ENCODE data around the gene FAM8A1.
"Not testable (repeated sequence)": the region's sequence is repeated elsewhere in the genome, so short reads cannot be mapped to it uniquely, and the experiment has no call there.

FAM8A1 gene, protein sequence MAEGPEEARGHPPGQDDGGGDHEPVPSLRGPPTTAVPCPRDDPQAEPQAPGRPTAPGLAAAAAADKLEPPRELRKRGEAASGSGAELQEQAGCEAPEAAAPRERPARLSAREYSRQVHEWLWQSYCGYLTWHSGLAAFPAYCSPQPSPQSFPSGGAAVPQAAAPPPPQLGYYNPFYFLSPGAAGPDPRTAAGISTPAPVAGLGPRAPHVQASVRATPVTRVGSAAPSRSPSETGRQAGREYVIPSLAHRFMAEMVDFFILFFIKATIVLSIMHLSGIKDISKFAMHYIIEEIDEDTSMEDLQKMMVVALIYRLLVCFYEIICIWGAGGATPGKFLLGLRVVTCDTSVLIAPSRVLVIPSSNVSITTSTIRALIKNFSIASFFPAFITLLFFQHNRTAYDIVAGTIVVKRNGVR

DNA sequence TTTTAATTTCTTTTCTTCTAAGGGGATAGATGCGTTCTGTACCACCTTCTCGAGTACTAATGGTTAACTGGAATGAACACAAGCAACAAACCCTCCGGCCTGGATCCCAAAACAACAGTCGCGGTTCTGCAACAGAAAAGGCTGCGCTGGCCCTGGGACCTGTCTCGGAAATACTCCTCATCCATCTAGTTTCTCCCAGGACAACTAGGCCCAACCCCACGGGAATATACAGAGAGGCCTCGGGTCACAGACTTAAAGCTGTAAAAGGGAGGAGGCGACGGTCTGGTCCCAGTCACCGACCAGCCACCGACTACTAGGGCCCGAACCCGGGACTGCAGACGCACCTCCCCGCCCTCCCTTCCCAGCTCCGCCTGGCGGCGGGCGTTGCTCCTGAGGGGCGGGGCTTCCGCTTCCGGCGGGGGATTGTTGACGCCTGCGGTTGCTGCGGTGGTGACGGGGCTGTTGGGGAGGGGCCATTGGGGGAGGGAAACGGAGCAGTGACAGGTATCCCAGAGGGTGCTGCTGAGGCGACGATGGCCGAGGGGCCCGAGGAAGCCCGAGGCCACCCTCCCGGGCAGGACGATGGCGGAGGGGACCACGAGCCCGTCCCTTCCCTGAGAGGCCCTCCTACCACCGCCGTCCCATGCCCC is at the start of gene FAM8A1:
TSS of gene FAM8A1 (plus strand) at position 426 of the 650 bp plus-strand sequence. CDS start at position 534, 108 bp downstream.
- peak; percentile 92 for DNase-seq (ENCODE audit: low spot score)

DNA sequence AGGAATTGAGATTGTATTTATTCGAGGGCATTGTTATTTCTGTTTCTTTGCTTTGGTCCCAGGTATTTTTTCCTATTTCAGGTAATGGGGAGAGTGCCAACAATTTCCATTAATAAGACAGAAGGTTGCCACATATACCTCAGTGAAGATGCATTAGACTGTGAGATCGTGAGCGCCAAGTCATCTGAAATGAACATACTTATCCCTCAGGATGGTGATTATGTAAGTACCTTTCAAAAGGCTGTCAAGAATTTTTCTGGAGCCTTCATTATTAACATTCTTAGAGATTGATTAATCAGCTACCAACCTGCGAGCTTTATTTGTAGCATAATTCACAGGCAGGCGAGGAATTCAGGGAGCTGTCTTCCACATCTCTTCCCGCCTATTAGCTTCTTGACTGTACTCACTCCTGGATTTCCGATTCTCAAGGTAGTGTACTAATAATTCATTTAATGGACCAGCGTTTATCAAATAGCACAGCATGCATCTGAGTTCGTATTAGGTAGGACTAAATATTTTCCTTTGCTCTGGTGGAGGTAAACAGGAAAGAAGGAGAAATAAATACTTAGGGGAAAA is 48.6 kb upstream of the FAM8A1 start:
- no peak for DNase-seq (ENCODE audit: low spot score)

DNA sequence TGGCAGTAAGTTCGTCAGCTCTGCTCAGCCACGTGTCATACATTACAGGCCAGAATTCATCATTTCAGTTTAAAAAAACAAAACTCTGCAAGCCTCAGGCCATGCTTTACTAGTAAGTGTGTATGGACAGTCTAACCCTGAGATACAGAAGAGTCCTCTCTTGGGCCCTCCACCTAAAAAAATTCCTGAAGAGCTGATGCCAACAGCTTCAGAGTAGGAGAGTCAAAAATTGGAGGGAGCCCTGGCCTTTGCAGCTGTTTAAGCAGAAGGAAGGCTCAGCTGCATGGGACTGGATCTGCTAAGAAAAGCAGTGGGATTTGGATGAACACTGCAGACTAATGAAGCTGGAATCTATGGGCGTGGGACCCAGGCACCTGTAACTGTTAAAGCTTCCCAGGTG is 47.2 kb upstream of the FAM8A1 start:
- DNase-seq (ENCODE audit: low spot score), result no peak

DNA sequence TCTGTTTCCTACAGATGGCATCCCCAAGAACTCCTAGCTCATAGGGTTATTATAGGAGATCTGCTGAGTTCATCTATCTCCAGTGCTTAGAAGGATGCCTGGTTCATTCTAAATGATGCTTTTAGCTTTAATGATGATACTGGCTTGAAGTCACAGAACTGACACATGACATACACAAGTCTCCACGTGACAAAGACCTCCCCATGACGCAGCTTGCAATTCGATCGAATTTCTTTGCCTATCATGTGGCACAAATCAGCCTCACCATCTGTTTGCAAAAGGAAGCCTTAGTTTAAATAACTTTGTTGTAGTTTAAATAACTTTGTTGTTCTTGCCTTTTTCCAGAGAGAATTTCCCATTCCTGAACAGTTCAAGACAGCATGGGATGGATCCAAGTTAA is 44.1 kb upstream of the FAM8A1 start:
- no peak for DNase-seq (ENCODE audit: low spot score)

DNA sequence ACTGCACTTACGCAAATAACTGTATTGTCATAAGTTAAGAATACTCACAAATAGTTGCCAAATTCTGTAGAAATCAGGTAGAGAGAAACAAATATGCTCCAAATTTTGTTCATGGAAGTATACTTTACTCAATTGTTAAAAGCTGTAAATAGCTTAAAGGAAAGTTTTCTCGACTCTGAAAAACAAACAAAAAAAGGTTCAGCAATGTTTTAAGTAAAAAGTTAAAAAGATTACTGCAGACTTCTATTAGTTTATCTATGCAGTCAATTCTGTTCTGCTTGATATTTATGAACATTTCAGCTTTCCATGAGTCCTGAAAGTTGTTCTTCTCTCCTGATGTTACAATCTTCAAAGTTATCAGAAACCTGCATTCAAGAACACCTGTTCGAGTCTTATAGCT is 37.5 kb upstream of the FAM8A1 start:
- DNase-seq (ENCODE audit: low spot score), result no peak

DNA sequence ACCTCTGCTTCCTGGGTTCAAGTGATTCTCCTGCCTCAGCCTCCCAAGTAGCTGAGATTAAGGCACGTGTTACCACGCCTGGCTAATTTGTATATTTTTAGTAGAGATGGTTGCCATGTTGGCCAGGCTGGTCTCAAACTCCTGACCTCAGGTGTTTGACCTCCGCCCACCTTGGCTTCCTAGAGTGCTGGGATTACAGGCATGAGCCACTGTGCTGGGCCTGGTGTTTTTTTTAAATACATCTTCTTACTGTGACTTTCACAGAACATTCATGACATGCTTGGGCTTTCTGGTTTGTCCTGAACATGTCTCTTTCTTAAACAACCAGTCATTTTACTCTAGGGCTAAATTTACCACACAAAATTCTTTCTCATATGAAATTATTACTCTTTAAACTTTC is 34.7 kb upstream of the FAM8A1 start:
- no peak for DNase-seq (ENCODE audit: low spot score)

DNA sequence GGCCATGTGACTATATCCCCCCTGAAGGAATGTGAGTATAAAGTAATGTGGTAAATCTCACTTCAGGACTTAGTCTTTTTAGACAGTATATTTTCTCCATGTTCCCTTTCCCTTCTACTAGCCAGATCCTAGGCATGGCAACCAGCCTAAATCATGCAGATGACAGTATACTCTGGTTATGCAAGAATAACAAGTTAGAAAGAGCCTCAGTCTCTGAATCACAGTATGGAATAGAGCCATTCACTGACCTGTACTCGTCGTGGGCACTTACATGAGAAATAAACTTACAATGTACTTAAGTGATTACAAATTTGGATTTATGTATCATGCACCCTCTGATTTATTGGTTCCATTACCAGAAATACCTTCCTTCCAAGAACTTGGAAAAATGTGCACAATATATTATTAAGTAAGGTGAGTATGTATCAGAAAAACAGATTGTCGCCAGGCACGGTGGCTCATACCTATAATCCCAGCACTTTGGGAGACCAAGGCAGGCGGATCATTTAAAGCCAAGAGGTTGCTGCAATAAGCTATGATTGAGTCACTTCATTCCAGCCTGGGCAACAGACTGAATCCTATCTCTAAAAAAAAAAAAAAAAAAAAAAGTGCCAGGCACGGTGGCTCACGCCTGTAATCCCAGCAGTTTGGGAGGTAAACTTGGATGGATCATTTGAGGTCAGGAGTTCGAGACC is 25.1 kb upstream of the FAM8A1 start:
- DNase-seq (ENCODE audit: low spot score), result peak; percentile 60

DNA sequence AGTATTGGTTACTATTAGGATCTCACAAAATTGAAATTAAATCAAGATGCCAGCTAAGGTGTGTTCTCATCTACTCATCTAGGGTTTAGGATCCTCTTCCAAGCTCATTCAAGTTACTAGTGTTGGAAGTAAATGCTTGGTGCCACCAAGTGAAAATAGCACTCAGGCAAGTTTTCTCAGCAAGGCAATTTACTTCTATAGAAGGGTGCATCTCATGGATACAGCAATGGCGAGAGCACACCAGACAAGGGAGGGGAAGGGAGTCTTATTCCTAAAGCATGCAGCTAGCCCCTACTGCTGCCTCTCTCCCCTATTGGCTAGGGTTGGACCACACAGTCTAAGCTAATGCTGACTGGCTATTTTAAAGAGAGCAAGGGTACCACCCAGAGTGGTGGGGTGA is 23.0 kb upstream of the FAM8A1 start:
- DNase-seq (ENCODE audit: low spot score), result no peak

DNA sequence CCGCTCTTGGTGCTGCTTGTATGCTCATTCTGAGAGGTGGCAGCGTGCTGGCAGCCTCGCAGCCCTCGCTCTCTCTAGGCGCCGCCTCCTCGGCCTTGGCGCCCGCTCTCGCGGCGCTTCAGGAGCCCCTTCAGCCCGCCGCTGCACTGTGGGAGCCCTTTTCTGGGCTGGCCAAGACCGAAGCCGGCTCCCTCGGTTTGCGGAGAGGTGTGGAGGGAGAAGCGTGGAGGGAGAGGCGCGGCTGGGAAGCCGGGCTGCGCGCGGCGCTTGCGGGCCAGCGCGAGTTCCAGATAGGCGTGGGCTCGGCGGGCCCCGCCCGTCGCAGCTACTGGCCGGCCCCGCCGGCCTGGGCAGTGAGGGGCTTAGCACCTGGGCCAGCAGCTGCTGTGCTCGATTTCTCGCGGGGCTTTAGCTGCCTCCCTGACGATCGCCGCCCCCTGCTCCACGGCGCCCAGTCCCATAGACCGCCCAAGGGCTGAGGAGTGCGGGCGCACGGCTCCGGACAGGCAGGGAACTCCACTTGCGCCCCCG is 19.5 kb upstream of the FAM8A1 start:
- no peak for DNase-seq (ENCODE audit: low spot score)

DNA sequence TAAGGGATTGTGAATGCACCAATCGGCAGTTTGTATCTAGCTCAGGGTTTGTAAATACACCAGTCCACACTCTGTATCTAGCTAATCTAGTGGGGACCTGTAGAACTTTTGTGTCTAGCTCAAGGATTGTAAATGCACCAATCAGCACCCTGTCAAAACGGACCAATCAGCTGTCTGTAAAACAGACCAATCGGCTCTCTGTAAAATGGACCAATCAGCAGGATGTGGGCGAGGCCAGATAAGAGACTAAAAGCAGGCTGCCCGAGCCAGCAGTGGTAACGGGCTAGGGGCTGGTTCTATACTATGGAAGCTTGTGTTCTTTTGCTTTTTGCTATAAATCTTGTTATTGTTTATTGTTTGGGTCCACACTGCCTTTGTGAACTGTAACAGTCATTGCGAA is 18.8 kb upstream of the FAM8A1 start:
- not testable (repeated sequence) for DNase-seq (ENCODE audit: low spot score)

DNA sequence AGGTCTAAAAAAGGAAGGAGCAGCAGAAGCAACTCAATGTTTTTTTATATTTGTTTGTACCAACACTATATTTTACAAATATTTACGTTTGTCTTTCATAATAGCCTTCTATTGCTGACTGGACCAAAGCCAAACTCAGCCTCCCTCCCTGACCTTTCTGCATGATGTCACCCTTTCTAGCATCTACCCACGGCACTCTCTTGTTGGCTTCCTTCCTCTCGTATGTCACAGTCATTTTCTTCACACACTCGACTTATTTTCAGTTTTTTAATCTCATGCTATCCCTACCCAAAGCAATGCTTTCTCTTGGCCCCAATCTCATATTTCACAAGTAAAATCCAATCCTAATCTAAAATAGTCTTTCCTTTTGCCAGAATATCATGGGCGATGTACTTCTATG is 16.3 kb upstream of the FAM8A1 start:
- DNase-seq (ENCODE audit: low spot score), result peak; percentile 13

DNA sequence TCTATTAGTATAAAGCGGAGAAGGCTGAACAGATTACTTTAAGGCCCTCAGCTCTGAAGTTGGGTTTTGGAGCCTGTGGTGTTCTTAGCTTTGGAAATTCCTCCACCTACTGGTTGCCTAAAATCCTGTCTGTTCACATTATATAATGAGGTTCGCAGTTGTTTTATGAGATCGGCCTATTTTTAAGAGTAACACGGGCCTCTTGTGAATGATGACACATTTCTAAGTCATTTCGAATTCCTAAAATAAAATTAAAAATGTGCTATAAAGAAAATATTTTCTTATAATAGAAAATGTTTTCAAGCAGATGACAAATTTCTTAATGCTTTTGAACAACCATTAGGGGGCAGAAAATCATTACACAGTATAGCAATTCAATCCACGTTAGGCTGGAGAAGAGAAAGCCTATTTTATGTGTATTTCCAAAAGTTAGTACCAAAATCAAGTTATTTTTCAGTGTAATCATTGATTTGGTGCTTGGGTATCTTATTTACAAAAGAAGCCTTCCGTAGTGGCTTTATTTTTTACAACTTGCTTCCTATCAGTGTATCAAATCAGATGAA is 15.8 kb upstream of the FAM8A1 start:
- peak; percentile 82 for DNase-seq (ENCODE audit: low spot score)

DNA sequence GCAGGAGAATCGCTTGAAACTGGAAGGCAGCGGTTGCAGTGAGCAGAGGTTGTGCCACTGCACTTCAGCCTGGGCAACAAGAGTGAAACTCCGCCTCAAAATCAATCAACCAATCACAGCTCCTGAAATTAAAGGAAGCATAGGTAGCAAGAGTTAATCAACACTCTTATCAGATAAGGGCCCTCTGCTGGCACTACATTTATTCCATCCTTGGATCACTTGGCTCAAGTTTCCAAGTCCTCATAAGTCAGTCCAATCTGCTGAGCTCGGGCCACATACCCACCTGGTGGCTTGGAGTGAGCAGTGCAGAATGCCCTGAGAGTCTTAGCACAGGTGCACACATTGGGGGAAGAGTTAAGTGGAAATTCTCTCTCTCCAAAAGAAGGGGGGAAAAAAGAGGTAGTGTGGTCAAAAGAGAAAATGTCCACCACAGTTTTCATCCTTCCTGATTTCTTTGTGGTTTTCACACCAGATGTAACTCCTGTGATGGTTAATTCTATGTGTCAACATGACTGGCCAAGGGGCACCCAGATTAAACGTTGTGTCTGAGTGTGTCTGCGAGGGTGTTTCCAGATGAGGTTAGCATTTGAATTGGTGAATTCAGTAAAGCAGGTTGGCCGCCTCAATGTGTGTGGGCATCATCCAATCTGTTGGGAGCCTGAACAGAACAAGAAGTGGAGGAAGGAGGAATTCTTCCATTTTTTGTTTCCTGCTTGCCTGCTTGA is 14.2 kb upstream of the FAM8A1 start:
- DNase-seq (ENCODE audit: low spot score), result peak; percentile 60

DNA sequence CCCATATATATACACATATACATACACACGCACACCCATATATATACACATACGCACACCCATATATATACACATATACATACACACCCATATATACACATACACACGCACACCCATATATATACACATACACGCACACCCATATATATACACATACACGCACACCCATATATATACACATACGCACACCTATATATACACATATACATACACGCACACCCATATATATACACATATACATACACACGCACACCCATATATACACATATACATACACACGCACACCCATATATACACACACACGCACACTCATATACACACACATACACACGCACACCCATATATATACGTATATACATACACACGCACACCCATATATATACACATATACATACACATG is 13.5 kb upstream of the FAM8A1 start:
- DNase-seq (ENCODE audit: low spot score), result not testable (repeated sequence)

DNA sequence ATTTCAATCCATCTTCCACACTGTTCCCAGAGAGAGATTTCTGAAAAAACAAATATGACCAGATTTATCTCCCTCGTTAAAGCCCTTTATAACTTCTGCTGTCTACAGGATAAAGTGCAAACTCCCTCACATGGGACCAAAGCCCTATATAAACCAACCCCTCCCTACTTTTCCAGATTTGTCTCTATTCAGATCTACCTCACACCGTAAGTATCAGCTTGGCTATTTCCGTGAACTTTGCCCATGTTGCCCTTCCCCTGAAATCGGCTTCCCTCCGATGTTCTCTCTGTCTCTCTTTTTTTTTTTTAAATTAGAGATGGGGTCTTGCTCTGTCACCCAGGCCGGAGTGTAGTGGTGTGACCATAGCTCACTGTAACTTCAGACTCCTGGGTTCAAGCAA is 12.1 kb upstream of the FAM8A1 start:
- DNase-seq (ENCODE audit: low spot score), result no peak

DNA sequence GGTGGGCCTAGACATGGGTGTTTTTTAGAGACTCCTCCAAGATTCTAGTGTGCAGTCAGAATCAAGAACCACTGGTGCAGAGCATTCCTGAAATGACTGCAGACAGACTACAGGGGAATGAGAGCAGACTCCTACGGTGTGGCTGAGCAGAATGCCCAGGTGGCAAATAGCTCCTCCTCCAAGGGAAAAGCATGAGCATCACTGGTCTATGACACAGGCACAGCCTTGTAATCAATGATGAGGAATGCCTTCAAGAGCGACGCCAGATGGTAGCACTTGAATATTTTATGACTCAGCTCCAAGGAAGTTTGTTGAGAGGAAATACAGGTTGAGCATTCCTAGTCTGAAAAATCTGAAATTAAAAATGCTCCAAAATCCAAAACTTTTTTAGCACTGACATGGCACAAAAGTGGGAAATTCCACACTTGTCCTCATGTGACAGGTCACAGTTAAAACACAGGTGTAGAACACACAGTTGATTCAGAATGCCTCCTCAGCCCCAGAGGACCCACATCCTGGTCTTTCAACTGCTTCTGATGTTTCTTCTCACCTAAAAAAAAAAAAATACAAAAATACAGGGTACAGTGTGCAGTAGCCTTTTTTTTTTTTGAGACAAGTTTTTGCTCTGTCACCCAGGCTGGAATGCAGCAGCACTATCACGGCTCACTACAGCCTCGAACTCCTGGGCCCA is 10.6 kb upstream of the FAM8A1 start:
- DNase-seq (ENCODE audit: low spot score), result peak; percentile 84

DNA sequence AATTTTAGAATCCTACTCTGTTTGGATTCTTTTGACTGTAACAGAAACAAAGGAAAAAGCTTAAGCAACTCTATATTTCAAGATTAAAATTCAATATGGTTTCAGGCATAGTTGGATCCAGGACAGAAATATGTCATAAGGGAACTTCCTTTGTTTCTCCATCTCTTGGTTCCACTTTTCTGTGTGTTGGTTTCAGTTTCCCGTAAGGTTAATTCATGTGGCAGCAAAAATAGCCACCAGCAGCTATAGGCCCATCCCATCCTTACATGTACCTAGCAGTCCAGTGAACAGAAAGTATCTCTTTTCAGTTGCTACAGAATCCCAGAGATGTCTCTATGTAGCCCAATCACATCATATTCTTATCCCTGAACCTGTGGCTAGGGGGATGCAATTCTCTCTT is 8.8 kb upstream of the FAM8A1 start:
- DNase-seq (ENCODE audit: low spot score), result no peak

DNA sequence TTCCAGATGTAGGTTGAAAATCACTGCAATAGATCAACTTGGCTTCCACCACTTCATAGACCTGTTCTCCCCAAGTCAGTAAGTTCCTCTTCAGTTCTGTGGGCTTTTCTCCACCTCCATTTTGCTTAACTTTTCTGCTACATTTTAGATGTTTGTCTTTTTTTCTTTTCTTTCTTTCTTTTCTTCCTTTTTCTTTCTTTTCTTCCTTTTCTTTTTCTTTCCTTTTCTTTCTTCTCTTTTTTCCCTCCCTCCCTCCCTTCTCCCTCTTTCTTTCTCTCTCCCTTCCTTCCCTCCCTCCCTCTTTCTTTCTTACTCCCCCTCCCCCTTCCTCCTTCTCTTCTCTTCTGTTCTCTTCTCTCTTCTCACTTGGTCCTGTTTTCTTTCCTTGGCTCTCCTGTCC is 6.9 kb upstream of the FAM8A1 start:
- DNase-seq (ENCODE audit: low spot score), result no peak

DNA sequence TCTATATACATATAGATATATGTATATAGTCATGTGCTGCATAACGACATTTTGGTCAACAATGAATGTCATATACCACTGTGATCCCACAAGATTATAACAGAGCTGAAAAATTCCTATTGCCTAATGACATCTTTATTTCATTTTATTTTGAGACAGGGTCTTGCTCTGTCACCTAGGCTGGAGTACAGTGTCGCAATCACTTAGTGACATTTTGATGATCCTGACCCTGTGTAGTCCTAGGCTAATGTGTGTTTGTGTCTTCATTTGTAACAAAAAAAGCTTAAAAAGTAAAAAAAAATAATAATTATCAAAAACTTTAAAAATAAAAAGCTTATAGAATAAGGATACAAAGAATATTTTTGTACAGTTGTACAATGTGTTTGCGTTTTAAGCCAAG is 4.0 kb upstream of the FAM8A1 start:
- no peak for DNase-seq (ENCODE audit: low spot score)

DNA sequence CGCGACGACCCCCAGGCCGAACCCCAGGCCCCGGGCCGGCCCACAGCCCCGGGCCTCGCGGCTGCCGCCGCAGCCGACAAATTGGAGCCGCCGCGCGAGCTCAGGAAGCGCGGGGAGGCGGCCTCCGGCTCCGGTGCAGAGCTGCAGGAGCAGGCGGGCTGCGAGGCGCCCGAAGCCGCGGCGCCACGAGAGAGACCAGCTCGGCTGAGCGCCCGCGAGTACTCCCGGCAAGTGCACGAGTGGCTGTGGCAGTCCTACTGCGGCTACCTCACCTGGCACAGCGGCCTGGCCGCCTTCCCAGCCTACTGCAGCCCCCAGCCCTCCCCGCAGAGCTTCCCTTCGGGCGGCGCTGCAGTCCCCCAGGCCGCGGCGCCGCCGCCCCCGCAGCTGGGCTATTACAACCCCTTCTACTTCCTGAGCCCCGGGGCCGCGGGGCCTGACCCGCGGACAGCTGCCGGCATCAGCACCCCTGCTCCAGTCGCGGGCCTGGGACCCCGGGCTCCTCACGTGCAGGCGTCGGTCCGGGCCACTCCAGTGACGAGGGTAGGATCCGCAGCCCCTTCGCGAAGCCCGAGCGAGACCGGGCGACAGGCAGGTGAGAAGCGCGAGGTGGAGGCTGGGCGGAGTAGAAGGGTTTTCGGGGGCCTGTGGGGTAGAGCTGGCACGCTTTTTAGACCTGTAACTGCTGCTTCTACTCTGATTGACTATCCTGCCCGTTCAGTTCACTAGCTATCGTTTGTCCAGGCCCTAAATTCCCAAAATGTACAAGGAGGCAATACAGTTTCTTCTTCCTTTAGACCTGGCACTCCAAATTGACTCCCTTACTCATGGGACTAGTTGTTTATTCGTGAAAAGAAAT is 654 bp downstream of the FAM8A1 start:
- peak; percentile 60 for DNase-seq (ENCODE audit: low spot score)

Data from RKO (cell line).